ENCODE measurements around the gene PDLIM1.

DNA sequence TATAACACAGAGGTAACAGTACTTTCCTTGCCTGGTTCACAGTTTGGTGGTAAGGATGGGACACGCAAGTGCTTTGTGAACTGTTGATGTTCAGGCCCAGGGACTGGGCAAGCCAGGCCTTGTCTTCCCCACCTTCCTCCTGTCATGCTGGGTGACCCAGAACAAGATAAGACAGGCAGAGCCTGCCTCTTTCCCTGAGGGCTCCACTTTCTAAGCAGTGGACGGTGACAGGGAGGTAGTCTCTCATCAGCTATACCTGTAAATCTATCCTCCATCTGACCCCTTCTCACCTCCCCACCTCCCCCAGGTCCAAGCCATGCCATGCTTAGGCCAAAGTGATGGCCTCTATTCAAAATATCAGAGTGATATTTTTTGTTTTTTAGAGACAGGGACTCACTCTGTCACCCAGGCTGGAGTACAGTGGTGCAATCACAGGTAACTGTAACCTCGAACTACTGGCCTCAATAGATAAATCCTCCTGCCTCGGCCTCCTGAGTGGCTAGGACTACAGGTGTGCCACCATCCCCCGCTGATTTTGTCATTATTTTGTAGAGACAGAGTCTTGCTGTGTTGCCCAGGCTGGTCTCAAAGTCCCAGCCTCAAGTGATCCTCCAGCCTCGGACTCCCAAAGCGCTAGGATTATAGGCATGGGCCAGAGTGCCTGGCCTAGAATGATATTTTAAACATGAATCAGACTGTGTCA lies 42.8 kb downstream of the PDLIM1 start:
- TF ChIP-seq, protein P1, sequence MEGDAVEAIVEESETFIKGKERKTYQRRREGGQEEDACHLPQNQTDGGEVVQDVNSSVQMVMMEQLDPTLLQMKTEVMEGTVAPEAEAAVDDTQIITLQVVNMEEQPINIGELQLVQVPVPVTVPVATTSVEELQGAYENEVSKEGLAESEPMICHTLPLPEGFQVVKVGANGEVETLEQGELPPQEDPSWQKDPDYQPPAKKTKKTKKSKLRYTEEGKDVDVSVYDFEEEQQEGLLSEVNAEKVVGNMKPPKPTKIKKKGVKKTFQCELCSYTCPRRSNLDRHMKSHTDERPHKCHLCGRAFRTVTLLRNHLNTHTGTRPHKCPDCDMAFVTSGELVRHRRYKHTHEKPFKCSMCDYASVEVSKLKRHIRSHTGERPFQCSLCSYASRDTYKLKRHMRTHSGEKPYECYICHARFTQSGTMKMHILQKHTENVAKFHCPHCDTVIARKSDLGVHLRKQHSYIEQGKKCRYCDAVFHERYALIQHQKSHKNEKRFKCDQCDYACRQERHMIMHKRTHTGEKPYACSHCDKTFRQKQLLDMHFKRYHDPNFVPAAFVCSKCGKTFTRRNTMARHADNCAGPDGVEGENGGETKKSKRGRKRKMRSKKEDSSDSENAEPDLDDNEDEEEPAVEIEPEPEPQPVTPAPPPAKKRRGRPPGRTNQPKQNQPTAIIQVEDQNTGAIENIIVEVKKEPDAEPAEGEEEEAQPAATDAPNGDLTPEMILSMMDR (IDR thresholded peaks at IDR 0.05; ENCODE audit: low read length), result no peak
- TF ChIP-seq EZH2 (IDR thresholded peaks at IDR 0.05; ENCODE audit: borderline replicate concordance, low read length), result no peak
